Right atrium auricular region (tissue), 2 donors: Measurements from ENCODE around the gene MAP2K2. TPM values are rescaled to one million over a fixed set of nuclear protein-coding genes. Genes with fewer than 3 reads are reported as not detected.
A peak's percentile ranks its signal among the peaks of the same experiment; 100 is the strongest.
"Not testable (repeated sequence)": the region's sequence is repeated elsewhere in the genome, so short reads cannot be mapped to it uniquely, and the experiment has no call there.

ENCODE experiments used
- DNase-seq: peaks from one replicate; pipeline ENCODE4 v3.0.0-alpha.2; 2019; ENCODE audit warnings: low spot score
- H3K27ac ChIP-seq, 2 donors: fragments of 200-600 bp; sonication (generic); 1 replicate in 1 of 2; 2 replicates in 1 of 2; pipeline ENCODE4 v1.5.1; 2016 to 2019
- H3K27me3 ChIP-seq, 2 donors: fragments of 200-600 bp; sonication (generic); one replicate each; pipeline versions ENCODE4 v1.5.1 to v1.6.0; 2017 to 2019
- H3K36me3 ChIP-seq: fragments of 200-600 bp; sonication (generic); one replicate; pipeline ENCODE4 v1.5.1; 2016
- H3K4me1 ChIP-seq, 2 donors: fragments of 200-600 bp; sonication (generic); one replicate each; pipeline versions ENCODE4 v1.5.1 to v1.6.0; 2017 to 2019
- H3K4me3 ChIP-seq, 2 donors: fragments of 200-600 bp; sonication (generic); 1 replicate in 1 of 2; 2 replicates in 1 of 2; pipeline ENCODE4 v1.5.1; 2017 to 2019; ENCODE audit warnings: mild to moderate bottlenecking in 1 of 2, moderate library complexity in 1 of 2
- H3K9me3 ChIP-seq, 2 donors: fragments of 200-600 bp; sonication (generic); one replicate each; pipeline ENCODE4 v1.5.1; 2019
- CTCF ChIP-seq, 2 donors: fragments of 200-600 bp; sonication (generic); IDR thresholded peaks; one replicate each; pipeline ENCODE4 v1.5.1; 2019; ENCODE audit warnings: antibody characterized with exemption in 2 of 2
- total RNA-seq, 2 donors: library from RNA; depleted of rRNA; stranded (reverse); fragments of >200 nt; gene quantifications; one replicate each; pipeline ENCODE4 v1.1.0, GENCODE V29; 2016

MAP2K2 gene
- total RNA-seq, 2 donors from 2014 or later, result 82.2 to 97.4 TPM

- DNase-seq, result no peak
Observed at GRCh38 chr19:4144666-4145249, 20.8 kb upstream of the MAP2K2 start.

GRCh38 chr19:4142916-4143315, 19.0 kb upstream of the MAP2K2 start:
- not testable (repeated sequence) for H3K36me3 ChIP-seq, H3K4me3 ChIP-seq, DNase-seq, H3K27me3 ChIP-seq, H3K4me1 ChIP-seq, H3K9me3 ChIP-seq, H3K27ac ChIP-seq

More at GRCh38 chr19:4144666-4145249, 20.8 kb upstream of the MAP2K2 start:
- TF ChIP-seq CTCF (IDR thresholded peaks at IDR 0.05), result no peak
- Histone ChIP-seq H3K27ac (no peak overlapping the region), H3K9me3 (no peaks in the 10 kb centered on the region), H3K27me3 (no peaks in the 10 kb centered on the region), H3K36me3 (no peaks in the 10 kb centered on the region), H3K4me3 (no peak overlapping the region), H3K4me1 (peaks cover 0 to 7% of the 10 kb centered on the region in 2 donors)

GRCh38 chr19:4140237-4140711, 16.4 kb upstream of the MAP2K2 start:
- Histone ChIP-seq H3K9me3 (no peaks in the 10 kb centered on the region), H3K27me3 (no peaks in the 10 kb centered on the region), H3K4me1 (peaks cover 0 to 8% of the 10 kb centered on the region in 2 donors), H3K4me3 (no peak overlapping the region), H3K27ac (no peak overlapping the region), H3K36me3 (no peaks in the 10 kb centered on the region)
- TF ChIP-seq CTCF (IDR thresholded peaks at IDR 0.05), result peak; percentile 34 to 53
- DNase-seq, result no peak

GRCh38 chr19:4139614-4140236, 15.8 kb upstream of the MAP2K2 start:
- Histone ChIP-seq H3K27me3 (no peaks in the 10 kb centered on the region), H3K9me3 (no peaks in the 10 kb centered on the region), H3K36me3 (no peaks in the 10 kb centered on the region), H3K4me1 (peaks cover 0 to 8% of the 10 kb centered on the region in 2 donors), H3K4me3 (no peak overlapping the region), H3K27ac (no peak overlapping the region)
- peak; percentile 64 for DNase-seq
- TF ChIP-seq CTCF (IDR thresholded peaks at IDR 0.05), result peak; percentile 32 to 75

GRCh38 chr19:4138445-4138844, 14.5 kb upstream of the MAP2K2 start:
- no peak for DNase-seq
- Histone ChIP-seq H3K36me3 (no peaks in the 10 kb centered on the region), H3K27ac (no peak overlapping the region), H3K9me3 (no peaks in the 10 kb centered on the region), H3K27me3 (no peaks in the 10 kb centered on the region), H3K4me3 (no peak overlapping the region), H3K4me1 (peaks cover 0 to 8% of the 10 kb centered on the region in 2 donors)
- TF ChIP-seq CTCF (IDR thresholded peaks at IDR 0.05), result no peak

GRCh38 chr19:4136680-4137088, 12.8 kb upstream of the MAP2K2 start:
- DNase-seq, result no peak
- H3K4me1 ChIP-seq, result peaks cover 0 to 8% of the 10 kb centered on the region in 2 donors
- H3K27me3 ChIP-seq, result no peaks in the 10 kb centered on the region
- H3K9me3 ChIP-seq, result no peaks in the 10 kb centered on the region
- TF ChIP-seq CTCF (IDR thresholded peaks at IDR 0.05), result no peak
- no peak overlapping the region for H3K4me3 ChIP-seq
- no peak overlapping the region for H3K27ac ChIP-seq
- no peaks in the 10 kb centered on the region for H3K36me3 ChIP-seq

- not testable (repeated sequence) for DNase-seq
Observed at GRCh38 chr19:4135386-4135785, 11.5 kb upstream of the MAP2K2 start.

More at GRCh38 chr19:4135386-4135785, 11.5 kb upstream of the MAP2K2 start:
- not testable (repeated sequence) for H3K4me3 ChIP-seq, H3K36me3 ChIP-seq, H3K27ac ChIP-seq, H3K27me3 ChIP-seq, H3K9me3 ChIP-seq, H3K4me1 ChIP-seq
